H1 (cell line): Measurements from ENCODE around the gene ATP1B3. TPM values are rescaled to one million over a fixed set of nuclear protein-coding genes. Genes with fewer than 3 reads are reported as not detected.

Experiments
- CEBPB ChIP-seq: IDR thresholded peaks from 2 replicates; pipeline ENCODE4 v1.6.1; 2012; ENCODE audit warnings: low read depth, low read length
- CREB1 ChIP-seq: IDR thresholded peaks from 2 replicates; pipeline ENCODE4 v1.6.1; 2012; ENCODE audit warnings: inconsistent platforms
- CTBP2 ChIP-seq: IDR thresholded peaks from 2 replicates; pipeline ENCODE4 v1.7.0; 2011; ENCODE audit warnings: borderline replicate concordance, mild to moderate bottlenecking, moderate library complexity, mixed read lengths, low read length; ENCODE audit not compliant: insufficient read depth, insufficient read length
- EGR1 ChIP-seq: IDR thresholded peaks from 2 replicates; pipeline ENCODE4 v1.6.1; 2011; ENCODE audit warnings: low read depth, low read length, borderline replicate concordance
- POLR2AphosphoS5 ChIP-seq: IDR thresholded peaks from 2 replicates; pipeline ENCODE4 v1.6.1; 2011; ENCODE audit warnings: low read depth, low read length
- RAD21 ChIP-seq, 2 experiments: IDR thresholded peaks in 1 of 2; conservative IDR thresholded peaks in 1 of 2; 2 replicates each; pipeline ENCODE4 v1.6.1; 2011; ENCODE audit warnings: low read depth in 2 of 2, low read length in 2 of 2, improper control_type of control experiment in 1 of 2, inconsistent platforms in 1 of 2, mild to moderate bottlenecking in 1 of 2, moderate library complexity in 1 of 2
- SAP30 ChIP-seq: fragments of 300-600 bp; sonication (generic); IDR thresholded peaks from 2 replicates; pipeline ENCODE4 v1.7.1; 2012; ENCODE audit warnings: low read length, moderate library complexity, mild to moderate bottlenecking, inconsistent platforms; ENCODE audit not compliant: insufficient read depth, insufficient replicate concordance
- SIN3A ChIP-seq, 2 experiments: IDR thresholded peaks in 1 of 2; conservative IDR thresholded peaks in 1 of 2; 2 replicates each; pipeline ENCODE4 v1.6.1; 2011 to 2012; ENCODE audit warnings: low read length in 2 of 2, improper control_type of control experiment in 1 of 2, low read depth in 1 of 2, mild to moderate bottlenecking in 1 of 2
- SUZ12 ChIP-seq: fragments of 200-600 bp; sonication (generic); IDR thresholded peaks from 2 replicates; pipeline ENCODE4 v1.6.1; 2012; ENCODE audit warnings: mild to moderate bottlenecking, inconsistent platforms, low read length, moderate library complexity, mixed read lengths
- polyA plus RNA-seq, 7 experiments: library from polyadenylated mRNA; depleted of rRNA in 3 of 7; stranded (reverse) in 5 of 7; unstranded in 2 of 7; fragments of >200 nt in 5 of 7; fragments of 200-250 nt in 2 of 7; gene quantifications; 1 replicate in 5 of 7; 2 replicates in 1 of 7; 4 replicates in 1 of 7; pipeline versions ENCODE4 v1.2.1 to v1.2.3, GENCODE V29; 2011 to 2013; ENCODE audit warnings: missing spikeins in 2 of 7, mixed read lengths in 2 of 7
- total RNA-seq: library from RNA; stranded (reverse); fragmentation: NEBNext Ultra II Directional; extraction: Animal tissue kit (Norgen Biotek cat#: 25700); gene quantifications from 2 replicates; pipeline ENCODE4 v1.2.1, GENCODE V29; 2021

Gene ATP1B3
- total and polyA plus RNA-seq, 2 of the 8 experiments (the other 6 are each of a cell fraction or from before 2014, with no cell fraction given) = 233 to 342 TPM

- TF ChIP-seq SIN3A (conservative IDR thresholded peaks at IDR 0.05 in 1 of 2, IDR thresholded peaks at IDR 0.05 in 1 of 2; ENCODE audit: low read depth in 1 of 2, low read length in 2 of 2) (no peak), CREB1 (no peak), CEBPB (no peak), CTBP2 (no peak), EGR1 (no peak), RAD21 (IDR thresholded peaks at IDR 0.05 in 1 of 2, conservative IDR thresholded peaks at IDR 0.05 in 1 of 2; ENCODE audit: low read depth in 2 of 2, low read length in 2 of 2) (no peak), SAP30 (no peak), SUZ12 (no peak), POLR2AphosphoS5 (no peak)
These were observed 1.9 kb downstream of the ATP1B3 start (continued) for GRCh38 chr3:141878326-141878725.
